NCI-H1105 treated with DMSO at 0.1 percent for 48 hours (cell line): ENCODE measurements around the gene WLS.

Experiments used
- DNase-seq: peaks from one replicate; lab custom pipeline; 2025; lab: John Stamatoyannopoulos, UW

The WLS gene

DNA sequence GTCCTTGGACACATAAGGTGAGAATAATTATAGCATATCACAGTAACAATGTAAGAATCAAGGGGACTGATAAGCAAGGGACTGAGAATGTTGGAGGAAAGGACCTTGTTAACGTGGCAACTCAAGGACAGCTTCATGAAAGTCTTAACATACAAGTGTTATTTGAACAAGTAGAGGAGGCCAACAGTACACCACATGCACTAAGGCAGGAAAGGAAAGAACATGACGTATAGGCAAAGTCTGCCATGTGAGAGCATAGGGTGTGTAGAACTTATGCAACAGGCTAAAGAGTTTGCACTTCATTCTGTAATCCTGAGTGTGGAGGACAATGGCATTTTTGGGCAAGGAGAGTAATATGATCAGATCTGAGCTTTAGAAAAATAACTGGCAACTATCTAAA lies 148.6 kb downstream of the WLS start:
- no peak for DNase-seq

DNA sequence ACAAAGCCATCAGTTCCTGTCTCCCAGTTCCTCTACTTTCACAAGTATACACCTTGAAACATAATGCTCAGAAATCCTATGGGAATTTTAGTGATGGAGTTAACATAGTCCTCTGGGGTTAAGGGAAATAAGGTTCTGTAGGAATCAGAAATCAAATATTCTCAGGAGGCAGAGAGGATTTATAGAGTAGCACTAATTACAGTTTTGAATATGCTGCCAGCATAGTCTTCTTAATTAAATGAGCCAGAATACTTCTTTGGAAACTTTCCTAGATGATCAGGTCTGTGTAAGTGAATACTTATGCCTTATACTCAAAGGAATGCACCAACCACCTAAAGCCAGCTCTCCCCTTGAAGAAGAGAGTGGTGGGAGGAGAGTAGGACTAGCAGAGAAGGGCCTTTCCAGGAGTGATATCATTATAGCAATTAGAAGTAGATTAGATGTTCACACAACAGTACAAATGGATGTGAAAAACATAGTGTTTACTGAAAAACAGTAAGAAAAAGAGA lies 150.5 kb downstream of the WLS start:
- DNase-seq = no peak

DNA sequence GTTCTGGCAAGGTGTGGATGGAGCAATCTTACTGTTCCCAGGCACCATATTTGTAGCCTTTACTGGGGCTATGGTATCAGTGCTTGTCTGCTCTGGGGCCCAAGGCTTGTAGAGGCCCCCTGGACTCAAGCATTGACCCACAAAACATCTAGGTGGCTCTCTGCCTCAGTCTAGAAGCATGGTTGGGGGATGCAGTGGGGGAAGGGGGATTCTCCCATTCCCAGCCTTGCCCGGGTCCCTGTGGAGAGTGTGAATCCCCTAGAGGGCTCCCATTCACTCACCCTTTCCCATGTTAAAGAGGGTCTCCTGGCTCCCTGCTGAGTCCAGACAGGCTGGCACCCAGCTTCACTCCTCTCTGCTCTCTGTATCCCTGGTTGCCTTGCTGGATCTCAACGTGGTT lies 153.7 kb downstream of the WLS start:
- no peak for DNase-seq
